ENCODE data around the gene PSMD1. TPM values are rescaled to one million over a fixed set of nuclear protein-coding genes. Genes with fewer than 3 reads are reported as not detected.

Gene PSMD1
- total RNA-seq, 2 donors from 2014 or later, result 74.1 to 114 TPM

- DNase-seq, result no peak
- no peaks in the 10 kb centered on the region for H3K4me1 ChIP-seq
- H3K27me3 ChIP-seq, result no peaks in the 10 kb centered on the region
- TF ChIP-seq CTCF (IDR thresholded peaks at IDR 0.05), result no peak
- H3K36me3 ChIP-seq, result no peaks in the 10 kb centered on the region
- H3K9ac ChIP-seq (ENCODE audit: low read depth in 2 of 2, low read length in 2 of 2), result no peak overlapping the region
- no peak overlapping the region for H3K4me3 ChIP-seq
- H3K27ac ChIP-seq, result no peak overlapping the region
- intact Hi-C loops (cut with DNase I), result no loop called here
- H3K9me3 ChIP-seq, result no peaks in the 10 kb centered on the region
Observed at GRCh38 chr2:231207734-231208133, 151.1 kb downstream of the PSMD1 start.

GRCh38 chr2:231210782-231211181, 154.1 kb downstream of the PSMD1 start:
- H3K36me3 ChIP-seq, result no peaks in the 10 kb centered on the region
- no peaks in the 10 kb centered on the region for H3K27me3 ChIP-seq

GRCh38 chr2:231211486-231211885, 154.8 kb downstream of the PSMD1 start:
- Histone ChIP-seq H3K4me1 (no peaks in the 10 kb centered on the region), H3K4me3 (no peak overlapping the region), H3K9me3 (no peaks in the 10 kb centered on the region), H3K36me3 (no peaks in the 10 kb centered on the region), H3K9ac (ENCODE audit: low read depth in 2 of 2, low read length in 2 of 2) (no peak overlapping the region), H3K27me3 (no peaks in the 10 kb centered on the region), H3K27ac (no peak overlapping the region)
- no peak for TF ChIP-seq CTCF (IDR thresholded peaks at IDR 0.05)
- DNase-seq, result no peak
- intact Hi-C loops (cut with DNase I), result no loop called here

More at GRCh38 chr2:231210782-231211181, 154.1 kb downstream of the PSMD1 start:
- H3K9me3 ChIP-seq, result no peaks in the 10 kb centered on the region
- intact Hi-C loops (cut with DNase I), result no loop called here
- no peak for TF ChIP-seq CTCF (IDR thresholded peaks at IDR 0.05)
- no peaks in the 10 kb centered on the region for H3K4me1 ChIP-seq
- H3K27ac ChIP-seq, result no peak overlapping the region
- H3K4me3 ChIP-seq, result no peak overlapping the region
- DNase-seq, result no peak
- no peak overlapping the region for H3K9ac ChIP-seq (ENCODE audit: low read depth in 2 of 2, low read length in 2 of 2)

GRCh38 chr2:231212329-231212845, 155.7 kb downstream of the PSMD1 start:
- TF ChIP-seq CTCF (IDR thresholded peaks at IDR 0.05), result no peak
- no peak overlapping the region for H3K4me3 ChIP-seq
- intact Hi-C loops (cut with DNase I), result no loop called here
- H3K27me3 ChIP-seq, result no peaks in the 10 kb centered on the region
- no peaks in the 10 kb centered on the region for H3K36me3 ChIP-seq
- no peak for DNase-seq
- no peak overlapping the region for H3K27ac ChIP-seq
- H3K9ac ChIP-seq (ENCODE audit: low read depth in 2 of 2, low read length in 2 of 2), result no peak overlapping the region
- no peaks in the 10 kb centered on the region for H3K4me1 ChIP-seq
- no peaks in the 10 kb centered on the region for H3K9me3 ChIP-seq

- H3K4me3 ChIP-seq, result no peak overlapping the region
- H3K36me3 ChIP-seq, result no peaks in the 10 kb centered on the region
- H3K9ac ChIP-seq (ENCODE audit: low read depth in 2 of 2, low read length in 2 of 2), result no peak overlapping the region
- no peak for DNase-seq
- no peak for TF ChIP-seq CTCF (IDR thresholded peaks at IDR 0.05)
- H3K9me3 ChIP-seq, result no peaks in the 10 kb centered on the region
- intact Hi-C loops (cut with DNase I), result no loop called here
- H3K27ac ChIP-seq, result no peak overlapping the region
- no peaks in the 10 kb centered on the region for H3K27me3 ChIP-seq
- H3K4me1 ChIP-seq, result no peaks in the 10 kb centered on the region
Observed at GRCh38 chr2:231213931-231214642, 157.4 kb downstream of the PSMD1 start.
